ENCODE data around the gene C2orf76.

DNA sequence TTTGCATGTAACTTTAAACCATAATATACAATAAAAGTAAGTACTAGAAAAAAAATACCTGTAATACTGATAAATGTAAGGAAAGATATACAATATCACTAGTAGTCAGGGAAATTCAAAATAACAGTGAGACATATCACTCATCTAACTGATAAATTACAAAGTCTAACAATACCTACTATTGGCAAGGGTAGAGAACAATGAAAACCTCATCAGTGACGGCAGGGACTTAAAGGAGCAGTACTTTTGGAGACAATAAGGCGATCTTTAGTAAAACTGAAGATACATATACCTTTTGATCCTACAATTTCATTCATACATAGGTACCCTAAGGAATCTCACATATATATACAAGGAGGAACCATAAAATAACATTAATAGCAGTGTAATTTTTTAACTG is 24.9 kb downstream of the C2orf76 start:
- TF ChIP-seq POLR2AphosphoS5 (IDR thresholded peaks at IDR 0.05; ENCODE audit: low read depth, low read length), result no peak
- TF ChIP-seq SMC3 (IDR thresholded peaks at IDR 0.05; ENCODE audit: low read depth, low read length), result no peak
- TF ChIP-seq NRF1 (IDR thresholded peaks at IDR 0.05; ENCODE audit: low read depth, low read length), result no peak
- TF ChIP-seq, protein P1, sequence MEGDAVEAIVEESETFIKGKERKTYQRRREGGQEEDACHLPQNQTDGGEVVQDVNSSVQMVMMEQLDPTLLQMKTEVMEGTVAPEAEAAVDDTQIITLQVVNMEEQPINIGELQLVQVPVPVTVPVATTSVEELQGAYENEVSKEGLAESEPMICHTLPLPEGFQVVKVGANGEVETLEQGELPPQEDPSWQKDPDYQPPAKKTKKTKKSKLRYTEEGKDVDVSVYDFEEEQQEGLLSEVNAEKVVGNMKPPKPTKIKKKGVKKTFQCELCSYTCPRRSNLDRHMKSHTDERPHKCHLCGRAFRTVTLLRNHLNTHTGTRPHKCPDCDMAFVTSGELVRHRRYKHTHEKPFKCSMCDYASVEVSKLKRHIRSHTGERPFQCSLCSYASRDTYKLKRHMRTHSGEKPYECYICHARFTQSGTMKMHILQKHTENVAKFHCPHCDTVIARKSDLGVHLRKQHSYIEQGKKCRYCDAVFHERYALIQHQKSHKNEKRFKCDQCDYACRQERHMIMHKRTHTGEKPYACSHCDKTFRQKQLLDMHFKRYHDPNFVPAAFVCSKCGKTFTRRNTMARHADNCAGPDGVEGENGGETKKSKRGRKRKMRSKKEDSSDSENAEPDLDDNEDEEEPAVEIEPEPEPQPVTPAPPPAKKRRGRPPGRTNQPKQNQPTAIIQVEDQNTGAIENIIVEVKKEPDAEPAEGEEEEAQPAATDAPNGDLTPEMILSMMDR (IDR thresholded peaks at IDR 0.05), result no peak
- no peak for TF ChIP-seq RCOR1 (IDR thresholded peaks at IDR 0.05; ENCODE audit: low read length)
- TF ChIP-seq, protein P2, sequence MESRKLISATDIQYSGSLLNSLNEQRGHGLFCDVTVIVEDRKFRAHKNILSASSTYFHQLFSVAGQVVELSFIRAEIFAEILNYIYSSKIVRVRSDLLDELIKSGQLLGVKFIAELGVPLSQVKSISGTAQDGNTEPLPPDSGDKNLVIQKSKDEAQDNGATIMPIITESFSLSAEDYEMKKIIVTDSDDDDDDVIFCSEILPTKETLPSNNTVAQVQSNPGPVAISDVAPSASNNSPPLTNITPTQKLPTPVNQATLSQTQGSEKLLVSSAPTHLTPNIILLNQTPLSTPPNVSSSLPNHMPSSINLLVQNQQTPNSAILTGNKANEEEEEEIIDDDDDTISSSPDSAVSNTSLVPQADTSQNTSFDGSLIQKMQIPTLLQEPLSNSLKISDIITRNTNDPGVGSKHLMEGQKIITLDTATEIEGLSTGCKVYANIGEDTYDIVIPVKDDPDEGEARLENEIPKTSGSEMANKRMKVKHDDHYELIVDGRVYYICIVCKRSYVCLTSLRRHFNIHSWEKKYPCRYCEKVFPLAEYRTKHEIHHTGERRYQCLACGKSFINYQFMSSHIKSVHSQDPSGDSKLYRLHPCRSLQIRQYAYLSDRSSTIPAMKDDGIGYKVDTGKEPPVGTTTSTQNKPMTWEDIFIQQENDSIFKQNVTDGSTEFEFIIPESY (IDR thresholded peaks at IDR 0.05; ENCODE audit: borderline replicate concordance, low read depth), result no peak
